Memory B cell (primary cell): ENCODE results near the gene XCL1.

Source experiments
- ATAC-seq: fragments of 150-1000 bp; cut with Tn5 transposase; 2 replicates; pipeline ENCODE4 v1.10.0; 2021; ENCODE audit warnings: low read depth, mild to moderate bottlenecking, moderate library complexity
- DNase-seq, 2 donors: peaks; one replicate each; pipeline ENCODE4 v3.0.0; 2022; ENCODE audit warnings: low spot score in 2 of 2
- H3K27ac Mint-ChIP-seq: one replicate; pipeline ENCODE4 v1.8.0; 2022; ENCODE audit warnings: mild to moderate bottlenecking, moderate library complexity, mixed read lengths
- H3K27me3 Mint-ChIP-seq: one replicate; pipeline ENCODE4 v1.8.0; 2022; ENCODE audit warnings: mixed read lengths
- H3K36me3 Mint-ChIP-seq: one replicate; pipeline ENCODE4 v1.8.0; 2022; ENCODE audit warnings: mild to moderate bottlenecking, mixed read lengths
- H3K4me1 Mint-ChIP-seq: one replicate; pipeline ENCODE4 v1.8.0; 2022; ENCODE audit warnings: mixed read lengths
- H3K4me3 Mint-ChIP-seq: one replicate; pipeline ENCODE4 v1.8.0; 2022; ENCODE audit warnings: mild to moderate bottlenecking, moderate library complexity, mixed read lengths
- H3K9me3 Mint-ChIP-seq: one replicate; pipeline ENCODE4 v1.8.0; 2022; ENCODE audit warnings: mixed read lengths

The XCL1 gene

DNA sequence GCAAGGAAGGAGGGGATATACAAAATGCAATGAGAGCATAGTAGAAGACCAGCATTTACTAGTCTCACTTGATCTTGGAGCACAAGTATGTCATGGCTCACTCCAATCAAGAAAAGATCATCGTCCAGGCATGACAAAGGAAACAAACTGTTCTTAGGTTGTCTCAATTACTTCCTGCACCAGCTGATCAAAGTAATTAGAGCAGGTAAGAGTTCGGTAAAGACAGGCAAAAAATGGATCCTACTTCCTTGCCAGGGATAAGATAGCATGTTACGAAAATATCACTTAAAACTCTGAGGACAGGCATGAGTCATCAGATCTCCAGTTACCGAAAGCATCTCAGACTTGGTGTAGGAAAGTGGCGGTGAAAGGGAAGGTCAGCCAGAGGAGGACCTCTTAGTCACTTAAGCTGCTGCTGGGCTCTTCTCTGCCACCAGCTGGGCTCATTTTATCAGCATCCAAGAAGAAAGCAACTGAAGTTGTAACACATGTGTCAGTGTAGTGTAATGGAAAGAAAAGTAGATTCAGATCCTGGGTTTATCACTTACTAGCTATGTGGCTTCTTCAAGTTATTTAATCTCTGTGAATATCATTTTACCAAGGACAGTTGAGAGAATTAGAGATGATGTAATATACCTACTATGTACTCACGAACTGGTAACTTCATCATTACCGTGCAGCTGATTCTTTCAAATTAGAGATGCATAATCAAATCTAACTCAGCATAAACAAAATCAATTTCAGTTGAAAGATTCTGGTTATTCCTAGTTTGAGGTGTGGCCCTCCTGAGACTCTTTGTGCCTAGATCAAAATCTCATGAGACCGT, 46.8 kb downstream of the XCL1 start:
- H3K9me3 Mint-ChIP-seq = no peaks in the 10 kb centered on the region
- peaks cover 7% of the 10 kb centered on the region for H3K27me3 Mint-ChIP-seq
- no peak overlapping the region for H3K4me3 Mint-ChIP-seq
- ATAC-seq (no peak), DNase-seq (no peak)
- H3K4me1 Mint-ChIP-seq = no peaks in the 10 kb centered on the region
- no peaks in the 10 kb centered on the region for H3K36me3 Mint-ChIP-seq
- no peak overlapping the region for H3K27ac Mint-ChIP-seq

DNA sequence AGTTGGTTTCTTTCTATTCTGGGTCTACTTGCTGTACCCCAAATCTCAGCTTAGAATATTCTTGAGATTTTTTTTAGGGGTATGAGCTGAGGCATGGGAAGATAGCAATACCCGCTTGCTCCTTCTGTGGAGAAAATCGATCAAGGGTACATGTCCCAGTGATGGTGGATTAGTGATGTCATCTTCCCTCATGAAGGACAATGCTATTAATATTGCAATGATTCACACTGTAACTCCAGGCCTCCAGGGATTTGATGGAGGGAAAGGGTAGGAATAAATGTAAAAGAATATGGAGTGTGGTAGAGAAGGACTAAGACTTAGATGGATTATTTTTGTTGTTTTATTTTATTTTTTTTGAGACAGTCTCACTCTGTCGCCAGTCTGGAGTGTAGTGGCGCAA, 47.4 kb downstream of the XCL1 start:
- Mint-ChIP-seq H3K4me3 (no peak overlapping the region), H3K36me3 (no peaks in the 10 kb centered on the region), H3K4me1 (no peaks in the 10 kb centered on the region), H3K27ac (no peak overlapping the region), H3K27me3 (peaks cover 7% of the 10 kb centered on the region), H3K9me3 (no peaks in the 10 kb centered on the region)
- DNase-seq (no peak), ATAC-seq (no peak)

DNA sequence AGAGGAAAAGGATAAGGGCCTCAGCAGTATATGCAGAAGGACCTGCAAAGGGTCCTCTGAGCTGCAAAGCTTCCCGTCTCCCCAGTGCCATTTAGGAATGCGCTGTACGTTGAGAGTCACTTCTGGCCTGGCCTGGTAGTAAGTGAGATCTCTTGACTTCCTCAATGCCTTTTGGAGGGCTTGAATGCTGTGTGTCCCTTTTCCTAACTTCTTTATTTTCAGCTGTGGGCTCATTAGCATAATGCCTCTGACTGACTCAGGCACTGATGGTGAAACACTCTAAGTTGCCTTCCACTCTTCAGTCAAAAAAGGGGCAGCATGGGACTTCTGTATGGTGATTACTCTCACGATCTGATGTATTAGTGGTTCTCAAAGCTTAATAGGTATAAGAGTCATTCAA, 49.9 kb downstream of the XCL1 start:
- no peaks in the 10 kb centered on the region for H3K9me3 Mint-ChIP-seq

DNA sequence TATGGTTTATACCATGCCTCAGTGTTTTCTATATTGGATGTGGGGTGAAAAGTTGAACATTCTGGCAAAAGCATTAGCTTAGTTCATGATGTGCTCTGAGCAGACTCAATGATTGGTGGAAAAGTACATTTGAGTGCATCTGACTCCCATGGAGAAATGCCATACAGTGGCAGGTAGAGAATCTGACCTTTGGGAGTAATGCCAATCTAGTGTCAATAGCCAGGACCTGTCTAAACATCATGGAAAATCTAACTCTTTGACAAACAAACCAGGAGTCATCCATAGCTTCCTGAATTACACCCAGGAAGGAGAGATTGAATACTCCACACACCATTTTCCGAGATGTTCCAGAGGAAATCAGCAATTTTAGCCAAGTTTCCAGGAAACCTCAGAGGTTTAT, 51.0 kb downstream of the XCL1 start:
- ATAC-seq (no peak), DNase-seq (no peak)
- Mint-ChIP-seq H3K4me3 (no peak overlapping the region), H3K36me3 (no peaks in the 10 kb centered on the region), H3K27ac (no peak overlapping the region), H3K4me1 (no peaks in the 10 kb centered on the region), H3K27me3 (peaks cover 12% of the 10 kb centered on the region), H3K9me3 (no peaks in the 10 kb centered on the region)

More for the DNA sequence above, 49.9 kb downstream of the XCL1 start:
- ATAC-seq (no peak), DNase-seq (no peak)
- Mint-ChIP-seq H3K36me3 (no peaks in the 10 kb centered on the region), H3K4me3 (no peak overlapping the region), H3K27ac (no peak overlapping the region), H3K27me3 (peaks cover 12% of the 10 kb centered on the region), H3K4me1 (no peaks in the 10 kb centered on the region)

DNA sequence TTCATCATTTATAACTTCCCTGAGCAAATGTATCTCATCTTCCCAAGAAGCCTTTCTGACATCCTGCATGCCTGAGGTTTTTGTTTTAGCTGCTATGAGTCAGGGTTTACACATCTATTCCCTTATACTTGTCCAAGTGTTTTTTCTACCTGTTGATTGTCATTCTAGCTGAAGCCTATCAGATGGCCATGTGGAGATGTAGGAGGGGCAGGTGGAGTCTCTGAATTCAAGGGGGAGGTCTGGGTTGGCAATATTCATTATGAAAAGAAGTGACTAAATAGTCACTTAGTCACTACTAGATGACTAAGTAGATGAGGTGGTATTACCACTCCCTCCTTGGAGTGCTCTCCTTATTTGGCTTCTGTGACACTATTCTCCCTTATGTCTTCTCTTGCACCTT, 52.4 kb downstream of the XCL1 start:
- Mint-ChIP-seq H3K9me3 (no peaks in the 10 kb centered on the region), H3K27ac (no peak overlapping the region), H3K27me3 (peaks cover 14% of the 10 kb centered on the region), H3K4me1 (no peaks in the 10 kb centered on the region), H3K36me3 (no peaks in the 10 kb centered on the region), H3K4me3 (no peak overlapping the region)
- no peak for DNase-seq
- no peak for ATAC-seq

DNA sequence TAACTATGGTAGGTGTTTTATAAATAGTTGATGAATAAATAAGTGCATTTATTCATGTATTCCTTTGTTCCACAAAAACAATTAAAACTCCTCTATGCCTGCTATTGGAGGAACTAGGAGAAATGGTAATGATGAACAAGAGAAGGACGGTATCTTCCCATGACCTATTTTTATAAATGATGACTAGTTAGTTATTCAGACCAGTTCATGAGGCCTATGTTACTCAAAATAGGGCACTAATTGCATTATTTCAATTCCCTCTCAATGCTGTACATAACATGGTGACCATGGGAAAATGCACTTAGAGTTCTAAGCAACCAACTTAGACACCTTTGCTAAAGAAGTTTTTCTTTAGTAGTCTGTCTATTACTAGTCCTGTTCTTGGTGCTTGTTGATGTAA, 53.1 kb downstream of the XCL1 start:
- no peak for DNase-seq
- Mint-ChIP-seq H3K4me3 (no peak overlapping the region), H3K9me3 (no peaks in the 10 kb centered on the region), H3K4me1 (no peaks in the 10 kb centered on the region), H3K27me3 (peaks cover 11% of the 10 kb centered on the region), H3K36me3 (no peaks in the 10 kb centered on the region), H3K27ac (no peak overlapping the region)
- no peak for ATAC-seq
